NT2/D1 (cell line): Measurements from ENCODE around the gene RSL1D1.
A peak's percentile ranks its signal among the peaks of the same experiment; 100 is the strongest.

Experiments used
- DNase-seq: peaks from one replicate; pipeline ENCODE4 v3.0.0-alpha.2; 2011; ENCODE audit warnings: low read depth, low spot score
- H3K27me3 ChIP-seq: 2 replicates; pipeline ENCODE4 v1.6.0; 2011; ENCODE audit warnings: mild to moderate bottlenecking; ENCODE audit not compliant: insufficient read length, insufficient read depth
- H3K36me3 ChIP-seq: 2 replicates; pipeline ENCODE4 v1.6.1; 2011; ENCODE audit warnings: mild to moderate bottlenecking, low read length, mixed read lengths; ENCODE audit not compliant: insufficient read depth, insufficient read length
- H3K4me1 ChIP-seq: 2 replicates; pipeline ENCODE4 v1.5.1; 2011; ENCODE audit not compliant: insufficient read depth, insufficient read length
- H3K4me3 ChIP-seq: 2 replicates; pipeline ENCODE4 v1.5.1; 2011; ENCODE audit warnings: low read depth; ENCODE audit not compliant: insufficient read length
- H3K9ac ChIP-seq: 2 replicates; pipeline ENCODE4 v1.6.0; 2011; ENCODE audit warnings: low read depth; ENCODE audit not compliant: insufficient read length
- H3K9me3 ChIP-seq: 2 replicates; pipeline ENCODE4 v1.5.1; 2011; ENCODE audit warnings: mild to moderate bottlenecking, low read length; ENCODE audit not compliant: insufficient read depth
- SUZ12 ChIP-seq: IDR thresholded peaks from 2 replicates; pipeline ENCODE4 v1.6.1; 2011; ENCODE audit not compliant: insufficient read length, insufficient read depth; ENCODE audit errors: extremely low read depth
- YY1 ChIP-seq: IDR thresholded peaks from 2 replicates; pipeline ENCODE4 v1.6.1; 2011; ENCODE audit not compliant: insufficient read length, insufficient read depth
- ZNF274 ChIP-seq: IDR thresholded peaks from 2 replicates; pipeline ENCODE4 v1.6.1; 2011; ENCODE audit warnings: mild to moderate bottlenecking, low read depth, low read length

RSL1D1 gene

DNA sequence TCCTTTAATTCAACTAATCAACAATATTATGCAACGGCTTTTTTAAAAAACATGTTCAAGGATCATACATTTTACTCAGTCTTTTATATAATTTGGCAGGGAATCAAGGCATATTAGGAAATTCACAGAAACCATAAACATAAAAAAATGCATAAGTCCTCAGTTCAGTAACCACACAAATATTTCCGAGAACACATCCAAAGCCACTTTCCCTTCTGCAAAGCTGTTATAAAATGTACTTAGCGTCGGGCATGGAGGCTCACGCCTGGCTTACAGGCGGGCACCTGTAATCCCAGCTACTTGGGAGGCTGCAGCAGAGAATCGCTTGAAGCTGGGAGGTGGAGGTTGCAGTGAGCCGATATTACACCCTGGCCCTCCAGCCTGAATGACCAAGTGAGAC lies 44.6 kb downstream of the RSL1D1 start:
- Histone ChIP-seq H3K9me3 (no peaks in the 10 kb centered on the region), H3K36me3 (no peaks in the 10 kb centered on the region), H3K4me3 (no peak overlapping the region), H3K4me1 (no peaks in the 10 kb centered on the region), H3K9ac (no peak overlapping the region), H3K27me3 (no peaks in the 10 kb centered on the region)
- TF ChIP-seq ZNF274 = no peak
- TF ChIP-seq SUZ12 = no peak
- TF ChIP-seq YY1 = no peak
- no peak for DNase-seq

DNA sequence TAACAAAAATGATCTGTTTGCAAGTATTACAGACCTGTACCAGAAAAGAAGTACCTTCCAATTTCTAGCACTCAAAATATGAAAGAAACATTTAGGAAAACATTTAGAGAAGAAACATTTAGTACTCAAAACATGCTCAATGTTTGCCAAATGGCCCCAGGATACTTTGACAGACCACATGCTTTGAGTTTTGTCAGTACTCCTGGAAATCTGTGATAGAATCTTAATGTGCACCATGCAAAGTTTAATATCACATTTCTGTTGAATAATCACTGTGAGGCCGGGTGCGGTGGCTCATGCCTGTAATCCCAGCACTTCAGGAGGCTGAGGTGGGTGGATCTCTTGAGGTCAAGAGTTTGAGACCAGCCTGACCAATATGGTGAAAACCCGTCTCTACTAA lies 45.8 kb downstream of the RSL1D1 start:
- no peak overlapping the region for H3K4me3 ChIP-seq
- H3K27me3 ChIP-seq = no peaks in the 10 kb centered on the region
- no peaks in the 10 kb centered on the region for H3K4me1 ChIP-seq
- no peak overlapping the region for H3K9ac ChIP-seq
- DNase-seq = no peak
- H3K9me3 ChIP-seq = no peaks in the 10 kb centered on the region
- no peaks in the 10 kb centered on the region for H3K36me3 ChIP-seq
- TF ChIP-seq ZNF274 = no peak
- no peak for TF ChIP-seq SUZ12
- TF ChIP-seq YY1 = no peak

DNA sequence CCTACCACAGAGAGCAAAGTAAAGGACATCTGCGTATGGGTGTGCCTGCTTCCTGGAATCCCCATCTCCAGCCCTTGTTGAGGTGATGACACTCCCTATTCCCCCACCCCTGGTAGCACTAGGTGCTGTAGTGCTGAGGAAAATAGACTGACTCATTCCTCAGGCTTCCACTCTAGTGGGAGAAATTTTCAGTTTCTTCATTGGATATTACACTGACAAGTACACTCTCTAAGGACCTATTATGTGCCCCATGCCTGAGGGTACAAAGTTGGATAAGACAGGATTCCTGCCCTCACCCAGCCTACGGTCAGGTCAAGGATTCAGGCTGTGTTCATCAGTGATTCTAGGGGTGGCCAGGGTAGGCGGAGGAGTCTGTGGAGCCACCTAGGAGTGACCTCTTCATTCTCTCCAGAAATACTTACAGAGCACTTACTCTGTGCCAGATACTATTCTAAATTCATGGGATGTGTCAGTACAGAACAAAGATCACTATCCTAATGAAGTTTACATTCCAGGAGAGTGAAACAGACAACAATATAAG lies 49.8 kb downstream of the RSL1D1 start:
- Histone ChIP-seq H3K9ac (no peak overlapping the region), H3K4me3 (no peak overlapping the region), H3K4me1 (no peaks in the 10 kb centered on the region), H3K9me3 (no peaks in the 10 kb centered on the region), H3K27me3 (no peaks in the 10 kb centered on the region), H3K36me3 (no peaks in the 10 kb centered on the region)
- TF ChIP-seq ZNF274 = no peak
- no peak for TF ChIP-seq SUZ12
- no peak for TF ChIP-seq YY1
- DNase-seq = no peak

GRCh38 chr16:11800382-11800718 lies 51.0 kb downstream of the RSL1D1 start:
- H3K4me1 ChIP-seq = no peaks in the 10 kb centered on the region
- no peak overlapping the region for H3K4me3 ChIP-seq
- H3K9ac ChIP-seq = peak overlapping the region; percentile 45
- peaks cover 6% of the 10 kb centered on the region for H3K36me3 ChIP-seq
- TF ChIP-seq YY1 (no peak), ZNF274 (no peak), SUZ12 (no peak)
- H3K9me3 ChIP-seq = no peaks in the 10 kb centered on the region
- DNase-seq = no peak
- H3K27me3 ChIP-seq = no peaks in the 10 kb centered on the region

GRCh38 chr16:11799509-11800381 lies 51.6 kb downstream of the RSL1D1 start:
- no peaks in the 10 kb centered on the region for H3K4me1 ChIP-seq
- H3K9ac ChIP-seq = peak overlapping the region; percentile 45
- H3K36me3 ChIP-seq = peaks cover 12% of the 10 kb centered on the region
- H3K27me3 ChIP-seq = no peaks in the 10 kb centered on the region
- H3K9me3 ChIP-seq = no peaks in the 10 kb centered on the region
- no peak overlapping the region for H3K4me3 ChIP-seq
- no peak for DNase-seq
- TF ChIP-seq ZNF274 (no peak), SUZ12 (no peak), YY1 (no peak)

- H3K4me1 ChIP-seq = no peaks in the 10 kb centered on the region
- H3K36me3 ChIP-seq = peaks cover 19% of the 10 kb centered on the region
- H3K9ac ChIP-seq = peak overlapping the region; percentile 98
- H3K9me3 ChIP-seq = no peaks in the 10 kb centered on the region
- TF ChIP-seq YY1 (no peak), SUZ12 (no peak), ZNF274 (no peak)
- H3K27me3 ChIP-seq = no peaks in the 10 kb centered on the region
- DNase-seq = no peak
- H3K4me3 ChIP-seq = peak overlapping the region; percentile 93
These were observed 52.3 kb downstream of the RSL1D1 start for GRCh38 chr16:11799017-11799381.

DNA sequence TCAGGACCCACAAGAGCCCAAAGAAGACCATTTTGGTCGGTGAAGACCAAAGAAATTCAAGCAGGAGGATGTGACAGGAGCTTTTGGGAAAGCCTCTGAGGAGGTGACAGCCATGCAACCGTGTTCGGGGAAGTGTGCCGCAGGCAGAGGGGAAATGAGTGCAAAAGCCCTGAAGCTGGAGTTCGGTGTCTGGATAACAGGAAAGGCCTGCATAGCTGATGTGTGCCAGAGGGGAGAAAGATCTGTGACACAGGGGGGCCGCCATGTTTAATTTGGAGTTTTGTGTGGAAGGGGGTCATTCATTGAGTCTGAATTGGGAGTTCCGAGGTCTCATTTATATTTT lies 53.4 kb downstream of the RSL1D1 start:
- H3K4me3 ChIP-seq = peak overlapping the region; percentile 93
- H3K9ac ChIP-seq = peak overlapping the region; percentile 98
- TF ChIP-seq SUZ12 (no peak), ZNF274 (no peak), YY1 (peak; percentile 43)
- no peaks in the 10 kb centered on the region for H3K4me1 ChIP-seq
- peaks cover 27% of the 10 kb centered on the region for H3K36me3 ChIP-seq
- no peaks in the 10 kb centered on the region for H3K27me3 ChIP-seq
- DNase-seq = no peak
- no peaks in the 10 kb centered on the region for H3K9me3 ChIP-seq
